ENCODE data around the gene RPTOR. TPM values are rescaled to one million over a fixed set of nuclear protein-coding genes. Genes with fewer than 3 reads are reported as not detected.

The RPTOR gene
- total and polyA plus RNA-seq, 10 of the 15 experiments (the other 5 are each of a cell fraction or from before 2014, with no cell fraction given): 0.18 to 32.1 (median 7.8) TPM

- no peaks in the 10 kb centered on the region for H3K36me3 ChIP-seq (ENCODE audit: control insufficient read depth in 2 of 2, insufficient read depth in 2 of 2, low read length in 1 of 2)
- no peaks in the 10 kb centered on the region for H3K9me3 ChIP-seq (replicated peaks; ENCODE audit: control insufficient read depth, insufficient read depth, low read length)
- ChIA-PET POLR2A (no interaction called here), SMC1A (ENCODE audit: uncharacterized antibody, unreplicated experiment) (no interaction called here), RAD21 (ENCODE audit: unreplicated experiment) (no interaction called here), CTCF (no interaction called here)
- H3K4me2 ChIP-seq (ENCODE audit: control insufficient read depth, insufficient read depth): no peak overlapping the region
- H3K27me3 ChIP-seq (replicated peaks in 1 of 2; ENCODE audit: control insufficient read depth in 2 of 2, insufficient read depth in 2 of 2, low read length in 1 of 2): peaks cover 0 to 4% of the 10 kb centered on the region in 2 experiments; a peak in 2 of 4 replicates
- no peaks in the 10 kb centered on the region for H3K4me1 ChIP-seq (ENCODE audit: control insufficient read depth, insufficient read depth, low read length)
- TF ChIP-seq IRF5 (IDR thresholded peaks at IDR 0.05; ENCODE audit: borderline replicate concordance) (no peak), NFYA (IDR thresholded peaks at IDR 0.05; ENCODE audit: borderline replicate concordance, low read depth, low read length) (no peak), FOS (IDR thresholded peaks at IDR 0.05; ENCODE audit: borderline replicate concordance, extremely low read depth, insufficient read length) (no peak), CUX1 (IDR thresholded peaks at IDR 0.05; ENCODE audit: insufficient replicate concordance, low read depth, low read length) (no peak), MLLT1 (IDR thresholded peaks at IDR 0.05) (no peak), ZBTB33 (IDR thresholded peaks at IDR 0.05) (no peak)
- H4K20me1 ChIP-seq (ENCODE audit: control insufficient read depth, insufficient read depth): no peaks in the 10 kb centered on the region; the same call in 1 of the 2 replicates
- intact Hi-C loops (cut with micrococcal nuclease; ENCODE audit: unreplicated experiment): no loop called here
- no peaks in the 10 kb centered on the region for H3K79me2 ChIP-seq (ENCODE audit: control insufficient read depth, insufficient read depth, low read length)
- H3K27ac ChIP-seq (ENCODE audit: control insufficient read depth, insufficient read depth): no peak overlapping the region
- H2AFZ ChIP-seq (ENCODE audit: control insufficient read depth, low read depth, low read length): no peak overlapping the region
- in situ Hi-C loops (cut with MboI): no loop called here
- no peak overlapping the region for H3K4me3 ChIP-seq
- no TSS peak for BruUV-seq (replicated peaks)
- ATAC-seq: no peak
- FAIRE-seq: no peak
- H3K9ac ChIP-seq (ENCODE audit: control insufficient read depth, insufficient read depth, low read length): no peak overlapping the region
- no peak for DNase-seq (ENCODE audit: low read depth, low spot score)
Observed at GRCh38 chr17:80503921-80504320, 40.7 kb upstream of the RPTOR start.
